Ishikawa (cell line): ENCODE results near the gene NKAPD1.

Source experiments
- CEBPB ChIP-seq: IDR thresholded peaks from 2 replicates; pipeline ENCODE4 v1.6.1; 2012
- CREB1 ChIP-seq: IDR thresholded peaks from 2 replicates; pipeline ENCODE4 v1.6.1; 2012; ENCODE audit warnings: low read depth
- EGR1 ChIP-seq: IDR thresholded peaks from 2 replicates; pipeline ENCODE4 v1.6.1; 2012
- EP300 ChIP-seq: IDR thresholded peaks from 2 replicates; pipeline ENCODE4 v1.6.1; 2012; ENCODE audit warnings: borderline replicate concordance
- FOXM1 ChIP-seq: IDR thresholded peaks from 2 replicates; pipeline ENCODE4 v1.6.1; 2012; ENCODE audit warnings: low read depth, borderline replicate concordance
- MAX ChIP-seq: IDR thresholded peaks from 2 replicates; pipeline ENCODE4 v1.6.1; 2012
- NFIC ChIP-seq: IDR thresholded peaks from 2 replicates; pipeline ENCODE4 v1.6.1; 2012
- RAD21 ChIP-seq: IDR thresholded peaks from 2 replicates; pipeline ENCODE4 v1.6.1; 2012; ENCODE audit warnings: low read depth
- REST ChIP-seq: IDR thresholded peaks from 2 replicates; pipeline ENCODE4 v1.6.1; 2012; ENCODE audit warnings: low read depth, mild to moderate bottlenecking
- TAF1 ChIP-seq: IDR thresholded peaks from 2 replicates; pipeline ENCODE4 v1.6.1; 2012; ENCODE audit warnings: low read depth, mild to moderate bottlenecking
- TCF12 ChIP-seq: IDR thresholded peaks from 2 replicates; pipeline ENCODE4 v1.6.1; 2012; ENCODE audit warnings: low read depth
- TEAD4 ChIP-seq: IDR thresholded peaks from 2 replicates; pipeline ENCODE4 v1.6.1; 2012
- USF1 ChIP-seq: IDR thresholded peaks from 2 replicates; pipeline ENCODE4 v1.6.1; 2012
- YY1 ChIP-seq: IDR thresholded peaks from 2 replicates; pipeline ENCODE4 v1.6.1; 2012; ENCODE audit warnings: low read depth
- ZBTB7A ChIP-seq: IDR thresholded peaks from 2 replicates; pipeline ENCODE4 v1.6.1; 2012; ENCODE audit warnings: low read depth

Gene NKAPD1

GRCh38 chr11:112042961-112043304, 31.2 kb upstream of the NKAPD1 start:
- no peak for TF ChIP-seq TCF12
- TF ChIP-seq EP300: no peak
- TF ChIP-seq USF1: no peak
- no peak for TF ChIP-seq MAX
- TF ChIP-seq CREB1: no peak
- TF ChIP-seq FOXM1: no peak
- TF ChIP-seq CEBPB: no peak
- TF ChIP-seq TEAD4: no peak
- no peak for TF ChIP-seq YY1
- no peak for TF ChIP-seq RAD21
- TF ChIP-seq TAF1: no peak

- TF ChIP-seq EGR1 (no peak), FOXM1 (no peak), TEAD4 (no peak), YY1 (no peak), TCF12 (no peak), CEBPB (no peak), TAF1 (no peak), CREB1 (no peak)
These were observed 29.1 kb upstream of the NKAPD1 start for GRCh38 chr11:112044961-112045360.

GRCh38 chr11:112049777-112050176, 24.3 kb upstream of the NKAPD1 start:
- TF ChIP-seq RAD21: no peak
- TF ChIP-seq EGR1: no peak
- TF ChIP-seq CEBPB: no peak
- no peak for TF ChIP-seq EP300
- no peak for TF ChIP-seq USF1
- no peak for TF ChIP-seq TCF12
- no peak for TF ChIP-seq NFIC
- no peak for TF ChIP-seq TEAD4
- no peak for TF ChIP-seq MAX
- no peak for TF ChIP-seq TAF1
- no peak for TF ChIP-seq REST
- TF ChIP-seq CREB1: no peak
- TF ChIP-seq FOXM1: no peak

GRCh38 chr11:112050721-112051120, 23.4 kb upstream of the NKAPD1 start:
- TF ChIP-seq MAX (no peak), CREB1 (no peak), TEAD4 (no peak), TCF12 (no peak), EGR1 (no peak), TAF1 (no peak), CEBPB (no peak), NFIC (no peak), ZBTB7A (no peak), EP300 (no peak), FOXM1 (no peak), REST (no peak), YY1 (no peak), RAD21 (no peak)

- TF ChIP-seq CREB1 (no peak), NFIC (no peak), TCF12 (no peak), ZBTB7A (no peak), EP300 (no peak), FOXM1 (no peak), CEBPB (no peak), RAD21 (no peak)
These were observed 22.3 kb upstream of the NKAPD1 start for GRCh38 chr11:112051768-112052167.

GRCh38 chr11:112057170-112057569, 16.9 kb upstream of the NKAPD1 start:
- TF ChIP-seq ZBTB7A (no peak), EGR1 (no peak), CREB1 (no peak), YY1 (no peak), EP300 (no peak), CEBPB (no peak), TEAD4 (no peak), NFIC (no peak), TCF12 (no peak)
